ENCODE results near the gene TMEM150B. TPM values are rescaled to one million over a fixed set of nuclear protein-coding genes. Genes with fewer than 3 reads are reported as not detected.

The TMEM150B gene
- total and polyA plus RNA-seq, 2 of the 4 experiments (the other 2 are of a cell fraction): not detected

DNA sequence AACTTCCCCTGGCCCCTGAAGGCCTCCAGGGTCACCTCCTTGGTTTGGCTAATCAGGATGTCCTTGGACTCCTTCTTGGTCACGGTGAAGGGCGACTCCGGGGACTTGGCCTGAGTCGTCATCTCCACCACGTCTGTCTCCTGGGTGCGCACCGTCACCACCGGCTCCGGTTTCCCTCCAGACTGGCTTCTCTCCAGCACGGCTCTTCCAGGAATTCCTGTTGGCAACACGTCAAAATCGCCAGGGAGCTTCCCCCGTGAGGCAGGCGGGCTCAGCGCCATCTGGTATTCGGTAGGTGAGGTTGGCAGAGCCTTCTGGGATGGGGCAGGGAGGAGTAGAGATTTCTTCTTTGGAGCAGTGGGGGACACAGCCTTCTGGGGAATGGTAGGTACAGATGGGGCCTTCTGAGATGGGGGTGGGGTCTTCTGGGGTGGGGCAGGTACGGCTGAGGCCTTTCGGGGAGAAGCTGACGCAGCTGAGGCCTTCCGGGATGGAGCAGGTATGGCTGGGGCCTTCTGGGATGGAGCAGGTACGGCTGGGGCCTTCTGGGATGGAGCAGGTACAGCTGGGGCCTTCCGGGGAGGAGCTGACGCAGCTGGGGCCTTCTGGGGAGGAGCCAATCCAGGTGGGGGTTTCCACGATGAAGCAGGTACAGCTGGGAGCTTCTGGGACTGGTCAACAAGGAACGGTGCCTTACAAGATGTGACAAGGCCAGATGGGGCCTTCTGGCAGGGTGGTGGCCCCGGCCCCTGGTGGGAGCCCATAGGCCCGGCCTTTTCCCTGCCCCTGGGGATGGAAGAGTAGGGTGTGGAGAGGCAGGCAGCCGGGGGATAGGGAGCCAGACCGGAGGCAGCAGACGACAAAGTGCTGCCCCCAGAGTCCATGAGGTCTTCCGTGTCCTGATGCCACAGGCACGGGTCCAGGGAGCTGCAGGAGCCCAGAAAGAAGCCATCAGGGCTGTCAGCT, 34.1 kb upstream of the TMEM150B start (continued):
- TF ChIP-seq, protein P1, sequence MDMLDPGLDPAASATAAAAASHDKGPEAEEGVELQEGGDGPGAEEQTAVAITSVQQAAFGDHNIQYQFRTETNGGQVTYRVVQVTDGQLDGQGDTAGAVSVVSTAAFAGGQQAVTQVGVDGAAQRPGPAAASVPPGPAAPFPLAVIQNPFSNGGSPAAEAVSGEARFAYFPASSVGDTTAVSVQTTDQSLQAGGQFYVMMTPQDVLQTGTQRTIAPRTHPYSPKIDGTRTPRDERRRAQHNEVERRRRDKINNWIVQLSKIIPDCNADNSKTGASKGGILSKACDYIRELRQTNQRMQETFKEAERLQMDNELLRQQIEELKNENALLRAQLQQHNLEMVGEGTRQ (IDR thresholded peaks at IDR 0.05; ENCODE audit: low read depth, low read length): no peak

DNA sequence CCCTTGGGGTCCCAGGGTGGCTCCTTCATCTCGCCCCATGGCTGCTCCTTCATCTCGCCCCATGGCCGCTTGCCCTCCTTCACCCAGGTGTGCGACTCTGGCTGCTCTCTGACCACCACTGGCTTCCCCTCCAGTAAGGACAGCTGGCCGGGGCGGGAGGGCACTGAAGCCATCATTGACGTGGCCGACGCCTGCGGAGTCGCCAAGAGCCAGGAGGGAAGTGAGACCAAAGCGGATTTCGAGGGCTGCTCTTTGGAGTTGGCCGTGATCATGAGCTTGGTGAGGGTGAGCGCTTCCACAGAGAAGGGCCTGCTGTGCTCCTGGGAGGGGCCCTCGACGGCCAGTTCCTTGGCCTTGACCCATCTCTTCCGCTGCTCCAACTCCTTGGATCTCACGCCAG, 33.4 kb upstream of the TMEM150B start:
- H3K56ac ChIP-seq (ENCODE audit: extremely low read depth, insufficient read depth, low read length): no peak overlapping the region
- no peak overlapping the region for H2AK5ac ChIP-seq (ENCODE audit: low read depth, low read length)
- CTCF ChIA-PET: no interaction called here
- dilution Hi-C loops (cut with HindIII; ENCODE audit: low sequenced_read_pairs, unreplicated experiment): no loop called here
- H4K91ac ChIP-seq (ENCODE audit: insufficient read depth, low read depth, low read length): no peak overlapping the region
- H3K9ac ChIP-seq (ENCODE audit: low read depth, low read length): no peak overlapping the region
- no peak for DNase-seq
- no peaks in the 10 kb centered on the region for H3K36me3 ChIP-seq (ENCODE audit: control insufficient read depth, insufficient read depth, low read length)
- POLR2A ChIA-PET (ENCODE audit: unreplicated experiment): no interaction called here
- H3K4me1 ChIP-seq (ENCODE audit: control insufficient read depth, insufficient read depth, low read length): peaks cover 2% of the 10 kb centered on the region; the same call in 1 of the 2 replicates
- no peak overlapping the region for H4K5ac ChIP-seq (ENCODE audit: low read depth, low read length)
- H4K20me1 ChIP-seq (ENCODE audit: insufficient read depth, low read length): peaks cover 9% of the 10 kb centered on the region; the same call in 1 of the 2 replicates
- H2AFZ ChIP-seq (replicated peaks; ENCODE audit: low read length, poor library complexity): no peak overlapping the region
- H3K9me1 ChIP-seq (ENCODE audit: insufficient read depth, low read length): no peaks in the 10 kb centered on the region
- H4K8ac ChIP-seq (ENCODE audit: low read depth in 2 of 2, low read length in 2 of 2): no peak overlapping the region
- H3K4me2 ChIP-seq (ENCODE audit: low read depth, low read length): no peak overlapping the region
- peaks cover 23% of the 10 kb centered on the region for H3K27me3 ChIP-seq (ENCODE audit: control insufficient read depth, insufficient read depth, low read length)
- WGBS, 2 experiments (ENCODE audit: extremely low coverage in 2 of 2, insufficient read length in 1 of 2): 92% methylated on average over 11 of the region's 19 CpGs; no CpG with 5 or more reads in 1 of the 2 experiments
- no peaks in the 10 kb centered on the region for H3K9me3 ChIP-seq (ENCODE audit: control insufficient read depth, insufficient read depth, low read length)
- H3K18ac ChIP-seq (ENCODE audit: low read depth, low read length): no peak overlapping the region
- H2BK120ac ChIP-seq (ENCODE audit: low read depth, low read length): no peak overlapping the region
- H3K27ac ChIP-seq (ENCODE audit: insufficient read depth, low read length): no peak overlapping the region
- no peaks in the 10 kb centered on the region for H3K79me1 ChIP-seq (ENCODE audit: low read depth in 1 of 2, low read length in 2 of 2)
- H3K23ac ChIP-seq (ENCODE audit: low read depth, low read length): no peak overlapping the region
- in situ Hi-C loops (cut with MboI; ENCODE audit: low sequenced_read_pairs): no loop called here
- no peak overlapping the region for H3K4me3 ChIP-seq (ENCODE audit: insufficient read depth, low read depth, low read length)
- no peak for ATAC-seq (ENCODE audit: low read depth)
- intact Hi-C loops (cut with micrococcal nuclease): no loop called here
- no peak overlapping the region for H3K4ac ChIP-seq (ENCODE audit: low read depth, low read length)
- H2AK9ac ChIP-seq (replicated peaks; ENCODE audit: low read depth, low read length, poor library complexity): no peak overlapping the region
- H2BK5ac ChIP-seq (ENCODE audit: low read depth, low read length, poor library complexity, severe bottlenecking): no peak overlapping the region
- H2BK20ac ChIP-seq (ENCODE audit: low read depth, low read length): no peak overlapping the region
- no TSS peak for BruUV-seq (replicated peaks)
- no peak overlapping the region for H2BK15ac ChIP-seq (ENCODE audit: low read depth, low read length)
- no peak overlapping the region for H3K14ac ChIP-seq (replicated peaks; ENCODE audit: low read depth, low read length)
- no peak for TF ChIP-seq RCOR1 (IDR thresholded peaks at IDR 0.05; ENCODE audit: insufficient replicate concordance, low read length)
- no peak for TF ChIP-seq SMC3 (IDR thresholded peaks at IDR 0.05; ENCODE audit: low read depth, low read length)
- no peak for TF ChIP-seq MAFK (IDR thresholded peaks at IDR 0.05; ENCODE audit: low read depth, low read length)
- no peak for TF ChIP-seq FOS (IDR thresholded peaks at IDR 0.05; ENCODE audit: low read depth, low read length)
- TF ChIP-seq, protein P1 (IDR thresholded peaks at IDR 0.05; ENCODE audit: low read depth, low read length): no peak
- no peak for TF ChIP-seq MAZ (IDR thresholded peaks at IDR 0.05; ENCODE audit: borderline replicate concordance, low read depth, low read length)
- TF ChIP-seq, protein P2, sequence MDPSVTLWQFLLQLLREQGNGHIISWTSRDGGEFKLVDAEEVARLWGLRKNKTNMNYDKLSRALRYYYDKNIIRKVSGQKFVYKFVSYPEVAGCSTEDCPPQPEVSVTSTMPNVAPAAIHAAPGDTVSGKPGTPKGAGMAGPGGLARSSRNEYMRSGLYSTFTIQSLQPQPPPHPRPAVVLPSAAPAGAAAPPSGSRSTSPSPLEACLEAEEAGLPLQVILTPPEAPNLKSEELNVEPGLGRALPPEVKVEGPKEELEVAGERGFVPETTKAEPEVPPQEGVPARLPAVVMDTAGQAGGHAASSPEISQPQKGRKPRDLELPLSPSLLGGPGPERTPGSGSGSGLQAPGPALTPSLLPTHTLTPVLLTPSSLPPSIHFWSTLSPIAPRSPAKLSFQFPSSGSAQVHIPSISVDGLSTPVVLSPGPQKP (IDR thresholded peaks at IDR 0.05; ENCODE audit: borderline replicate concordance, low read depth, low read length): no peak
- TF ChIP-seq MXI1 (IDR thresholded peaks at IDR 0.05; ENCODE audit: borderline replicate concordance, low read depth, low read length): no peak
- no peak for TF ChIP-seq RFX5 (IDR thresholded peaks at IDR 0.05; ENCODE audit: low read depth, low read length)
- TF ChIP-seq BHLHE40 (IDR thresholded peaks at IDR 0.05; ENCODE audit: low read depth, low read length): no peak

Data from IMR-90 (cell line).